K562 (cell line): ENCODE results near the gene SLC34A3.
A peak's percentile ranks its signal among the peaks of the same experiment; 100 is the strongest.

ENCODE experiments used
- BRF2 ChIP-seq: IDR thresholded peaks from 3 replicates; pipeline ENCODE4 v1.6.1; 2011; ENCODE audit warnings: borderline replicate concordance, mild to moderate bottlenecking; ENCODE audit not compliant: insufficient read length, insufficient read depth
- CHD1 ChIP-seq: fragments of 200-600 bp; sonication (generic); IDR thresholded peaks from one replicate; pipeline ENCODE4 v1.6.1; 2012; ENCODE audit warnings: mild to moderate bottlenecking, moderate library complexity, low read length, inconsistent platforms
- CTCF ChIP-seq, 3 experiments: IDR thresholded peaks in 2 of 3; conservative IDR thresholded peaks in 1 of 3; 2 replicates each; pipeline ENCODE4 v1.5.1; 2011 to 2012; ENCODE audit warnings: low read length in 3 of 3, mild to moderate bottlenecking in 3 of 3, control low read depth in 2 of 3, improper control_type of control experiment in 1 of 3, inconsistent platforms in 1 of 3, low read depth in 1 of 3, mixed read lengths in 1 of 3, moderate library complexity in 1 of 3; ENCODE audit not compliant: insufficient read depth in 2 of 3
- NR2F6 ChIP-seq: fragments of 450-650 bp; formaldehyde crosslinking; IDR thresholded peaks from 2 replicates; pipeline ENCODE4 v1.4.0; 2020; ENCODE audit warnings: mild to moderate bottlenecking
- PKNOX1 ChIP-seq: fragments of 450-650 bp; IDR thresholded peaks from 2 replicates; pipeline ENCODE4 v1.6.1; 2016
- POLR2A ChIP-seq: fragments of 450-650 bp; conservative IDR thresholded peaks from 2 replicates; pipeline ENCODE4 v1.6.1; 2016
- USF2 ChIP-seq: sonication (generic); formaldehyde crosslinking; IDR thresholded peaks from 2 replicates; pipeline ENCODE4 v1.5.0; 2020; ENCODE audit warnings: missing genetic modification reagents
- YY1 ChIP-seq, 3 experiments: IDR thresholded peaks; 2 replicates each; pipeline ENCODE4 v1.6.1; 2011; ENCODE audit warnings: low read length in 2 of 3, mild to moderate bottlenecking in 2 of 3, moderate library complexity in 2 of 3, borderline replicate concordance in 1 of 3, control low read depth in 1 of 3, low read depth in 1 of 3; ENCODE audit not compliant: insufficient read depth in 3 of 3, insufficient replicate concordance in 2 of 3, control insufficient read depth in 1 of 3, insufficient read length in 1 of 3; ENCODE audit errors: extremely low read depth in 1 of 3
- ZNF174 ChIP-seq: fragments of 250-450 bp; sonication (Bioruptor Pico); IDR thresholded peaks from 2 replicates; pipeline ENCODE4 v1.4.0; 2020; ENCODE audit warnings: mild to moderate bottlenecking
- ZNF740 ChIP-seq, 3 experiments: fragments of 200-800 bp in 1 of 3; sonication (Bioruptor generic) in 1 of 3; sonication (generic) in 1 of 3; formaldehyde crosslinking in 1 of 3; IDR thresholded peaks; 2 replicates each; pipeline versions ENCODE4 v1.6.1 to v1.8.0; 2016 to 2022; ENCODE audit warnings: mild to moderate bottlenecking in 2 of 3, missing compliant biosample characterization in 2 of 3, missing genetic modification characterization in 2 of 3, missing genetic modification reagents in 1 of 3

- TF ChIP-seq YY1 (IDR thresholded peaks at IDR 0.05; ENCODE audit: borderline replicate concordance in 1 of 3, control insufficient read depth in 1 of 3, extremely low read depth in 1 of 3, insufficient read depth in 3 of 3, insufficient read length in 1 of 3, insufficient replicate concordance in 2 of 3, low read depth in 1 of 3, low read length in 2 of 3) (peak in 2 of 3 experiments; percentile 39 to 52), ZNF740 (CRISPR knock-in tag; IDR thresholded peaks at IDR 0.05) (peak; percentile 43; the same call in 1 of the 2 replicates), ZNF740 (tag; IDR thresholded peaks at IDR 0.05) (no peak), BRF2 (no peak), NR2F6 (CRISPR knock-in tag) (no peak), CHD1 (peak; percentile 88), USF2 (peak; percentile 70), PKNOX1 (no peak), ZNF174 (no peak), CTCF (IDR thresholded peaks at IDR 0.05 in 2 of 3, conservative IDR thresholded peaks at IDR 0.05 in 1 of 3; ENCODE audit: insufficient read depth in 2 of 3, low read depth in 1 of 3, low read length in 3 of 3) (peak; percentile 31 to 46 (median 41); a peak in 4 of 6 replicates), POLR2A (peak; percentile 39)
These were observed 9.7 kb downstream of the SLC34A3 start for GRCh38 chr9:137240318-137240840.
